CD4-positive, alpha-beta T cell treated with Interleukin-4 for 4 hours (primary cell): Measurements from ENCODE around the gene SLC7A7.
"Not testable (repeated sequence)": the region's sequence is repeated elsewhere in the genome, so short reads cannot be mapped to it uniquely, and the experiment has no call there.

ENCODE experiments used
- DNase-seq: peaks from one replicate; pipeline ENCODE4 v3.0.0-alpha.2; 2020

The SLC7A7 gene

GRCh38 chr14:22843123-22843925, 28.1 kb upstream of the SLC7A7 start:
- DNase-seq = no peak

GRCh38 chr14:22842211-22843122, 27.2 kb upstream of the SLC7A7 start:
- no peak for DNase-seq

- no peak for DNase-seq
Measured at GRCh38 chr14:22841769-22842168, 26.5 kb upstream of the SLC7A7 start.

GRCh38 chr14:22841311-22841710, 26.1 kb upstream of the SLC7A7 start:
- DNase-seq = no peak

GRCh38 chr14:22839159-22839779, 24.0 kb upstream of the SLC7A7 start:
- no peak for DNase-seq

- no peak for DNase-seq
Measured at GRCh38 chr14:22838631-22839041, 23.4 kb upstream of the SLC7A7 start.

GRCh38 chr14:22837750-22838538, 22.7 kb upstream of the SLC7A7 start:
- no peak for DNase-seq

GRCh38 chr14:22837114-22837749, 22.0 kb upstream of the SLC7A7 start:
- no peak for DNase-seq

GRCh38 chr14:22836301-22837113, 21.3 kb upstream of the SLC7A7 start, which contains the start of gene MMP14:
Gene MMP14 (plus strand): TSS chr14:22836585. CDS start chr14:22836818, 233 bp downstream.
- DNase-seq = no peak

GRCh38 chr14:22835505-22835904, 20.3 kb upstream of the SLC7A7 start:
- no peak for DNase-seq

- DNase-seq = no peak
Measured at GRCh38 chr14:22830443-22831010, 15.3 kb upstream of the SLC7A7 start.

- DNase-seq = peak; percentile 91
Measured at GRCh38 chr14:22829661-22830442, 14.6 kb upstream of the SLC7A7 start, which contains the start of gene MRPL52. Gene MRPL52 (plus strand): TSS chr14:22829887. CDS start chr14:22829913, 26 bp downstream.

GRCh38 chr14:22829076-22829660, 13.9 kb upstream of the SLC7A7 start:
- not testable (repeated sequence) for DNase-seq

GRCh38 chr14:22824711-22825359, 9.6 kb upstream of the SLC7A7 start:
- no peak for DNase-seq

- peak; percentile 61 for DNase-seq
Measured at GRCh38 chr14:22822571-22823098, 7.4 kb upstream of the SLC7A7 start.

GRCh38 chr14:22822016-22822570, 6.9 kb upstream of the SLC7A7 start:
- no peak for DNase-seq

GRCh38 chr14:22821193-22822015, 6.2 kb upstream of the SLC7A7 start:
- no peak for DNase-seq
